ENCODE results near the gene CYP2C19. TPM values are rescaled to one million over a fixed set of nuclear protein-coding genes. Genes with fewer than 3 reads are reported as not detected.

The CYP2C19 gene
- 0.05 TPM for polyA plus RNA-seq (2013)

GRCh38 chr10:94762393-94762792, at the start of gene CYP2C19:
TSS of gene CYP2C19 (plus strand) at chr10:94762681. CDS start at chr10:94762706, 25 bp downstream.
- WGBS (ENCODE audit: insufficient coverage) = 100% methylated on average over 3 of the region's 3 CpGs

GRCh38 chr10:94725871-94726270, 36.6 kb upstream of the CYP2C19 start:
- Histone ChIP-seq H3K9me3 (ENCODE audit: control extremely low read depth in 1 of 5, control insufficient read depth in 4 of 5, insufficient read depth in 2 of 5, low read depth in 1 of 5, low read length in 4 of 5) (no peaks in the 10 kb centered on the region), H3K36me3 (ENCODE audit: control insufficient read depth in 4 of 4, insufficient read depth in 4 of 4, low read length in 3 of 4) (no peaks in the 10 kb centered on the region), H3K27me3 (replicated peaks in 2 of 5; ENCODE audit: control insufficient read depth in 4 of 5, insufficient read depth in 5 of 5, low read length in 4 of 5) (no peaks in the 10 kb centered on the region), H3K27ac (ENCODE audit: insufficient read depth in 1 of 2, low read depth in 1 of 2, low read length in 2 of 2, poor library complexity in 1 of 2, severe bottlenecking in 2 of 2) (no peak overlapping the region), H3K4me1 (ENCODE audit: control extremely low read depth in 1 of 4, control insufficient read depth in 4 of 4, insufficient read depth in 4 of 4, low read length in 3 of 4) (no peaks in the 10 kb centered on the region), H3K4me3 (ENCODE audit: control insufficient read depth in 1 of 7, extremely low read depth in 1 of 7, insufficient read depth in 4 of 7, low read depth in 2 of 7, low read length in 6 of 7) (no peak overlapping the region)
- ChIA-PET POLR2A (no interaction called here), CTCF (no interaction called here)
- peak in 2 of 3 donors; percentile 14 to 15 for DNase-seq

More at GRCh38 chr10:94762393-94762792, at the start of gene CYP2C19:
- DNase-seq = no peak
- Histone ChIP-seq H3K36me3 (ENCODE audit: control insufficient read depth in 4 of 4, insufficient read depth in 4 of 4, low read length in 3 of 4) (no peaks in the 10 kb centered on the region), H3K4me3 (ENCODE audit: control insufficient read depth in 1 of 7, extremely low read depth in 1 of 7, insufficient read depth in 4 of 7, low read depth in 2 of 7, low read length in 6 of 7) (no peak within 1 kb of the TSS), H3K4me1 (ENCODE audit: control extremely low read depth in 1 of 4, control insufficient read depth in 4 of 4, insufficient read depth in 4 of 4, low read length in 3 of 4) (peaks cover 0 to 3% (median 0%) of the 10 kb centered on the region in 4 experiments), H3K27me3 (replicated peaks in 2 of 5; ENCODE audit: control insufficient read depth in 4 of 5, insufficient read depth in 5 of 5, low read length in 4 of 5) (no peaks in the 10 kb centered on the region), H3K9me3 (ENCODE audit: control extremely low read depth in 1 of 5, control insufficient read depth in 4 of 5, insufficient read depth in 2 of 5, low read depth in 1 of 5, low read length in 4 of 5) (no peaks in the 10 kb centered on the region), H3K27ac (ENCODE audit: insufficient read depth in 1 of 2, low read depth in 1 of 2, low read length in 2 of 2, poor library complexity in 1 of 2, severe bottlenecking in 2 of 2) (no peak within 1 kb of the TSS)
- ChIA-PET POLR2A (no interaction called here), CTCF (no interaction called here)

GRCh38 chr10:94735197-94735596, 27.3 kb upstream of the CYP2C19 start:
- Histone ChIP-seq H3K27me3 (replicated peaks in 2 of 5; ENCODE audit: control insufficient read depth in 4 of 5, insufficient read depth in 5 of 5, low read length in 4 of 5) (no peaks in the 10 kb centered on the region), H3K36me3 (ENCODE audit: control insufficient read depth in 4 of 4, insufficient read depth in 4 of 4, low read length in 3 of 4) (no peaks in the 10 kb centered on the region), H3K9me3 (ENCODE audit: control extremely low read depth in 1 of 5, control insufficient read depth in 4 of 5, insufficient read depth in 2 of 5, low read depth in 1 of 5, low read length in 4 of 5) (peaks cover 0 to 3% (median 0%) of the 10 kb centered on the region in 5 experiments), H3K4me3 (ENCODE audit: control insufficient read depth in 1 of 7, extremely low read depth in 1 of 7, insufficient read depth in 4 of 7, low read depth in 2 of 7, low read length in 6 of 7) (no peak overlapping the region), H3K27ac (ENCODE audit: insufficient read depth in 1 of 2, low read depth in 1 of 2, low read length in 2 of 2, poor library complexity in 1 of 2, severe bottlenecking in 2 of 2) (no peak overlapping the region), H3K4me1 (ENCODE audit: control extremely low read depth in 1 of 4, control insufficient read depth in 4 of 4, insufficient read depth in 4 of 4, low read length in 3 of 4) (no peaks in the 10 kb centered on the region)
- WGBS (ENCODE audit: insufficient coverage) = 100% methylated on average over 2 of the region's 3 CpGs
- no peak for DNase-seq
- POLR2A ChIA-PET = no interaction called here
- CTCF ChIA-PET = no interaction called here

GRCh38 chr10:94738588-94738987, 23.9 kb upstream of the CYP2C19 start:
- Histone ChIP-seq H3K27ac (ENCODE audit: insufficient read depth in 1 of 2, low read depth in 1 of 2, low read length in 2 of 2, poor library complexity in 1 of 2, severe bottlenecking in 2 of 2) (no peak overlapping the region), H3K4me1 (ENCODE audit: control extremely low read depth in 1 of 4, control insufficient read depth in 4 of 4, insufficient read depth in 4 of 4, low read length in 3 of 4) (no peaks in the 10 kb centered on the region), H3K9me3 (ENCODE audit: control extremely low read depth in 1 of 5, control insufficient read depth in 4 of 5, insufficient read depth in 2 of 5, low read depth in 1 of 5, low read length in 4 of 5) (peaks cover under 1 to 16% (median 4%) of the 10 kb centered on the region in 5 experiments), H3K27me3 (replicated peaks in 2 of 5; ENCODE audit: control insufficient read depth in 4 of 5, insufficient read depth in 5 of 5, low read length in 4 of 5) (no peaks in the 10 kb centered on the region), H3K4me3 (ENCODE audit: control insufficient read depth in 1 of 7, extremely low read depth in 1 of 7, insufficient read depth in 4 of 7, low read depth in 2 of 7, low read length in 6 of 7) (no peak overlapping the region), H3K36me3 (ENCODE audit: control insufficient read depth in 4 of 4, insufficient read depth in 4 of 4, low read length in 3 of 4) (no peaks in the 10 kb centered on the region)
- no CpG with 5 or more reads among the region's 2 CpGs for WGBS (ENCODE audit: insufficient coverage)
- POLR2A ChIA-PET = no interaction called here
- CTCF ChIA-PET = no interaction called here
- DNase-seq = no peak

- WGBS (ENCODE audit: insufficient coverage) = no CpG with 5 or more reads among the region's 2 CpGs
- no peak overlapping the region for H3K27ac ChIP-seq (ENCODE audit: insufficient read depth in 1 of 2, low read depth in 1 of 2, low read length in 2 of 2, poor library complexity in 1 of 2, severe bottlenecking in 2 of 2)
- ChIA-PET CTCF (no interaction called here), POLR2A (no interaction called here)
- no peaks in the 10 kb centered on the region for H3K36me3 ChIP-seq (ENCODE audit: control insufficient read depth in 4 of 4, insufficient read depth in 4 of 4, low read length in 3 of 4)
- H3K4me3 ChIP-seq (ENCODE audit: control insufficient read depth in 1 of 7, extremely low read depth in 1 of 7, insufficient read depth in 4 of 7, low read depth in 2 of 7, low read length in 6 of 7) = no peak overlapping the region
- DNase-seq = no peak
- no peaks in the 10 kb centered on the region for H3K27me3 ChIP-seq (replicated peaks in 2 of 5; ENCODE audit: control insufficient read depth in 4 of 5, insufficient read depth in 5 of 5, low read length in 4 of 5)
- no peaks in the 10 kb centered on the region for H3K4me1 ChIP-seq (ENCODE audit: control extremely low read depth in 1 of 4, control insufficient read depth in 4 of 4, insufficient read depth in 4 of 4, low read length in 3 of 4)
- peaks cover 2 to 21% (median 4%) of the 10 kb centered on the region in 5 experiments for H3K9me3 ChIP-seq (ENCODE audit: control extremely low read depth in 1 of 5, control insufficient read depth in 4 of 5, insufficient read depth in 2 of 5, low read depth in 1 of 5, low read length in 4 of 5)
Measured at GRCh38 chr10:94747137-94747536, 15.3 kb upstream of the CYP2C19 start.

DNA sequence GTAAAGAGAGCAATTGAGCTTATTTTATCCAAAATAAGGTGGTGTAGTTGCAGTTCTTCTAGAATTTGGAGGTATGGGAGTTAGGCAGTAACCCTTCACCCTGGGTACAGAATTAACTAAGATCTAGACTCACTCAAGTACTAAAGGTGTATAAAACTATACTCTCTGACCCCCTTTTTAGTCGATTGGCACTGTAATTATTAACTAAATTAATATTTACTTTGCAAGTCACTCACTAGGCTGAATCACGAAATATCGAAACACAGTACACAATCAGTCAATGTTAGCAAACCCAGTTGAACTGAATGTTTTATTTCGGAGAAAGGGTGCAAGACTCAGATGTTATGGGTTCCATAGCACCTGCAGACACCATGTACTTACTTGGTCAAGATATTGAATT, 14.6 kb upstream of the CYP2C19 start:
- no peak overlapping the region for H3K4me3 ChIP-seq (ENCODE audit: control insufficient read depth in 1 of 7, extremely low read depth in 1 of 7, insufficient read depth in 4 of 7, low read depth in 2 of 7, low read length in 6 of 7)
- DNase-seq = no peak
- peaks cover under 1 to 15% (median 2%) of the 10 kb centered on the region in 5 experiments for H3K9me3 ChIP-seq (ENCODE audit: control extremely low read depth in 1 of 5, control insufficient read depth in 4 of 5, insufficient read depth in 2 of 5, low read depth in 1 of 5, low read length in 4 of 5)
- no peaks in the 10 kb centered on the region for H3K27me3 ChIP-seq (replicated peaks in 2 of 5; ENCODE audit: control insufficient read depth in 4 of 5, insufficient read depth in 5 of 5, low read length in 4 of 5)
- ChIA-PET POLR2A (no interaction called here), CTCF (no interaction called here)
- no peaks in the 10 kb centered on the region for H3K4me1 ChIP-seq (ENCODE audit: control extremely low read depth in 1 of 4, control insufficient read depth in 4 of 4, insufficient read depth in 4 of 4, low read length in 3 of 4)
- 97% methylated on average over 3 of the region's 4 CpGs for WGBS (ENCODE audit: insufficient coverage)
- no peaks in the 10 kb centered on the region for H3K36me3 ChIP-seq (ENCODE audit: control insufficient read depth in 4 of 4, insufficient read depth in 4 of 4, low read length in 3 of 4)
- H3K27ac ChIP-seq (ENCODE audit: insufficient read depth in 1 of 2, low read depth in 1 of 2, low read length in 2 of 2, poor library complexity in 1 of 2, severe bottlenecking in 2 of 2) = no peak overlapping the region

DNA sequence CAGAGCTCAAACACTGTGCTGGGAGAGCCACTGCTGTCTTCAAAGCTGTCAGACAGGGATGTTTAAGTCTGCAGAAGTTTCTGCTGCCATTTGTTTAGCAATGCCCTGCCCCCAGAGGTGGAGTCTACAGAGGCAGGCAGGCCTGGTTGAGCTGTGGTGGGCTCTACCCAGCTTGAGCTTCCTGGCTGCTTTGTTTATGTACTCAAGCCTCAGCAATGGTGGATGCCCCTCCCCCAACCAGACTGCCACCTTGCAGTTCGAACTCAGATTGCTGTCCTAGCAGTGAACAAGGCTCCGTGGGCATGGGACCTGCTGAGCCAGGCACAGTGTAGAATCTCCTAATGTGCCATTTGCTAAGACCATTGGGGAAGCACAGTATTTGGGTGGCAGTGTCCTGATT, 4.6 kb upstream of the CYP2C19 start:
- WGBS (ENCODE audit: insufficient coverage) = 90% methylated on average over 2 of the region's 2 CpGs
- CTCF ChIA-PET = no interaction called here
- no peaks in the 10 kb centered on the region for H3K27me3 ChIP-seq (replicated peaks in 2 of 5; ENCODE audit: control insufficient read depth in 4 of 5, insufficient read depth in 5 of 5, low read length in 4 of 5)
- DNase-seq = no peak
- H3K4me1 ChIP-seq (ENCODE audit: control extremely low read depth in 1 of 4, control insufficient read depth in 4 of 4, insufficient read depth in 4 of 4, low read length in 3 of 4) = peaks cover 0 to under 1% (median 0%) of the 10 kb centered on the region in 4 experiments
- no peak overlapping the region for H3K4me3 ChIP-seq (ENCODE audit: control insufficient read depth in 1 of 7, extremely low read depth in 1 of 7, insufficient read depth in 4 of 7, low read depth in 2 of 7, low read length in 6 of 7)
- no peak overlapping the region for H3K27ac ChIP-seq (ENCODE audit: insufficient read depth in 1 of 2, low read depth in 1 of 2, low read length in 2 of 2, poor library complexity in 1 of 2, severe bottlenecking in 2 of 2)
- POLR2A ChIA-PET = no interaction called here
- H3K9me3 ChIP-seq (ENCODE audit: control extremely low read depth in 1 of 5, control insufficient read depth in 4 of 5, insufficient read depth in 2 of 5, low read depth in 1 of 5, low read length in 4 of 5) = no peaks in the 10 kb centered on the region
- no peaks in the 10 kb centered on the region for H3K36me3 ChIP-seq (ENCODE audit: control insufficient read depth in 4 of 4, insufficient read depth in 4 of 4, low read length in 3 of 4)
